ENCODE data around the gene MYLK3. TPM values are rescaled to one million over a fixed set of nuclear protein-coding genes. Genes with fewer than 3 reads are reported as not detected.
A peak's percentile ranks its signal among the peaks of the same experiment; 100 is the strongest.

MYLK3 gene
- total RNA-seq, 4 donors from 2014 or later, result 0.20 to 1.0 (median 0.26) TPM

GRCh38 chr16:46690281-46691178, 57.6 kb downstream of the MYLK3 start:
- WGBS, 2 donors, result 13 to 17% methylated on average over 21 of the region's 21 CpGs
- DNase-seq (ENCODE audit: low spot score in 2 of 2), result no peak
- H3K9me3 ChIP-seq, result no peaks in the 10 kb centered on the region
- H3K4me3 ChIP-seq, result peak overlapping the region; percentile 74 to 96 (median 90)
- H3K36me3 ChIP-seq, result no peaks in the 10 kb centered on the region
- H3K27ac ChIP-seq, result peak overlapping the region in 2 of 4 donors; percentile 94 to 98
- TF ChIP-seq POLR2A (IDR thresholded peaks at IDR 0.05), result no peak
- no peaks in the 10 kb centered on the region for H3K27me3 ChIP-seq
- peaks cover 0 to 38% (median 27%) of the 10 kb centered on the region in 4 donors for H3K4me1 ChIP-seq

GRCh38 chr16:46689365-46690280, 58.5 kb downstream of the MYLK3 start, which contains the start of gene ORC6:
Gene ORC6, plus strand, starts transcription at chr16:46689659. Its CDS starts 47 bp downstream, at chr16:46689706.
- Histone ChIP-seq H3K4me3 (peak within 1 kb of the TSS; percentile 74 to 96 (median 90)), H3K36me3 (no peaks in the 10 kb centered on the region), H3K27me3 (no peaks in the 10 kb centered on the region), H3K4me1 (peaks cover 0 to 42% (median 27%) of the 10 kb centered on the region in 4 donors), H3K9me3 (no peaks in the 10 kb centered on the region), H3K27ac (peak within 1 kb of the TSS; percentile 94 to 98 (median 96))
- peak; percentile 98 to 99 for DNase-seq (ENCODE audit: low spot score in 2 of 2)
- TF ChIP-seq EP300 (IDR thresholded peaks at IDR 0.05) (peak; percentile 37 to 62), CTCF (IDR thresholded peaks at IDR 0.05) (peak in 3 of 5 experiments; percentile 12 to 27 (median 24)), POLR2A (IDR thresholded peaks at IDR 0.05) (no peak)
- WGBS, 2 donors, result 0% methylated on average over 66 to 78 of the region's 79 CpGs

DNA sequence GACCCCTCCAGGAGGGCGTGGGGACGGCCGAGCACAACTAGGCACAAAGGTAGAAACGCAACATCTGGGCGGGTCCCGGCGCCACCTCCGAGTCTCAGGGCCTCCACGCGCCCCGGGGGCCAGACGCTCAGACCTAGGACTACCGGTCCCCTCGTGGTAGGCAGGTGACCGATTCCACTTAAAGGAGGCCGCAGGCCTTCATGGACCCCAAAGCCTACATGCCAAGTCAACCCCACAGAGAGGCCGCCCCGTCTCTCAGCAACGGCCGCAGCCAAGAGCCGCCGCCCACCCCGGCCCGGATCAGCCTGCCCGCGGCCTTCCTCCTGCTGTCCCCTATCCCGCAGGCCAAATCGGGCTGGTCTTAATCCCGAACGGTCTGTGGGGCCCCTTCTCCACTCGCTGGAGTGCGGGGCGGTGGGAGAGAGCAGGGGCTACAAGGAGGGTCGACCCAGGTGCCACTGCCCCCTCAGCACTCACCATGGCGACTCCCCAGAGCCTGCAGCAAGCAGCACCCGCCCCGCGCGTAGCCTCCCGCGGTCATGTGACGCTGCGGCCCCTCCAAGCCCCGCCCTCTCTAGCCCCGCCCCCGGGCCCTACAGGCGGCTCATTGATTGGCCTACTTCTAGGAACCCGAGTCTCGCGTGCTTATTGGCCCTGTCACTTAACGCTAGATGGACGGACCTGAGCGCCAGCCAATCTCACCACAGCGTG, 59.3 kb downstream of the MYLK3 start, which contains the start of gene VPS35:
Gene VPS35 (minus strand): TSS at position 525 of the 711 bp plus-strand sequence. CDS start 45 bp downstream, at position 480.
- peak; percentile 100 for DNase-seq (ENCODE audit: low spot score in 2 of 2)
- peaks cover 0 to 49% (median 29%) of the 10 kb centered on the region in 4 donors for H3K4me1 ChIP-seq
- H3K4me3 ChIP-seq, result peak within 1 kb of the TSS; percentile 74 to 96 (median 90)
- WGBS, 2 donors, result 0% methylated on average over 17 to 49 of the region's 54 CpGs
- peak within 1 kb of the TSS; percentile 94 to 98 (median 96) for H3K27ac ChIP-seq
- H3K9me3 ChIP-seq, result no peaks in the 10 kb centered on the region
- H3K27me3 ChIP-seq, result no peaks in the 10 kb centered on the region
- TF ChIP-seq EP300 (IDR thresholded peaks at IDR 0.05) (peak in 1 of 2 donors; percentile 86), CTCF (IDR thresholded peaks at IDR 0.05) (no peak), POLR2A (IDR thresholded peaks at IDR 0.05) (peak; percentile 17 to 74)
- no peaks in the 10 kb centered on the region for H3K36me3 ChIP-seq

DNA sequence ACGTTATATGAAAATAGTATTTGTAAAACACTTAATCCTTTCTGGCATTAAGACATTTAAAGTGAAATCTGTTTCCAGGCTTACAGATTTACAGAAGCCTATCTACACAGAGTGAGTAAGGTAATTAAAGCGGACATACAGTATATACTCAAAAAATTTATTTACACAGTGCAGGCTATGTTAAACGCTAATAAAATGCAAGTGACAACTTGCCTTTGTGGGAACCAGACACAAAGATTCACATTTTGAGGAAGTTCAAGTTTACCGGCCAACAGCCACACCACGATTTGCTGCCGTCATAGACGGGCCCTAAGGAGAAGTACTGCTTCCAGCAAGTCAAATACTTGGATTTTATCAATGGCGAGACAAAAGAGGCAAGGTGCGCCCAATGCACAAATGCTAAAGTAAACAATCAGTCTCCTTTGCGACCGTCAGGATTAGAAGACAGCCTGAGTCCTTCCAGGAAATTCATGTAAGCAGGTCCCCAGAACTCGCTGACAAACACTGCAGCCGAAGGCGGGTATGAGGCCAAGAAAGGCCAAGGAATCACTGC, 60.0 kb downstream of the MYLK3 start:
- Histone ChIP-seq H3K4me3 (peak overlapping the region; percentile 74 to 96 (median 90)), H3K27me3 (no peaks in the 10 kb centered on the region), H3K36me3 (no peaks in the 10 kb centered on the region), H3K27ac (peak overlapping the region; percentile 94 to 98 (median 96)), H3K4me1 (peaks cover 0 to 55% (median 29%) of the 10 kb centered on the region in 4 donors), H3K9me3 (no peaks in the 10 kb centered on the region)
- peak in 1 of 2 donors; percentile 39 for DNase-seq (ENCODE audit: low spot score in 2 of 2)
- TF ChIP-seq POLR2A (IDR thresholded peaks at IDR 0.05) (no peak), EP300 (IDR thresholded peaks at IDR 0.05) (no peak), CTCF (IDR thresholded peaks at IDR 0.05) (no peak)
- WGBS, 2 donors, result 4 to 5% methylated on average over 14 of the region's 14 CpGs
